ENCODE results near the gene VEZT. TPM values are rescaled to one million over a fixed set of nuclear protein-coding genes. Genes with fewer than 3 reads are reported as not detected.

Gene VEZT
- total and polyA plus RNA-seq, 8 donors, result 14.9 to 44.5 (median 30.0) TPM

GRCh38 chr12:95258803-95259202 is 41.2 kb downstream of the VEZT start:
- H3K27ac ChIP-seq, result no peak overlapping the region
- peaks cover 0 to 10% (median 5%) of the 10 kb centered on the region in 3 donors for H3K4me1 ChIP-seq
- no peak for FAIRE-seq
- WGBS, 2 donors, result 79 to 90% methylated on average over 2 of the region's 2 CpGs
- no peak overlapping the region for H3K4me3 ChIP-seq
- DNase-seq, result no peak
- no peaks in the 10 kb centered on the region for H3K9me3 ChIP-seq
- TF ChIP-seq, protein P1, sequence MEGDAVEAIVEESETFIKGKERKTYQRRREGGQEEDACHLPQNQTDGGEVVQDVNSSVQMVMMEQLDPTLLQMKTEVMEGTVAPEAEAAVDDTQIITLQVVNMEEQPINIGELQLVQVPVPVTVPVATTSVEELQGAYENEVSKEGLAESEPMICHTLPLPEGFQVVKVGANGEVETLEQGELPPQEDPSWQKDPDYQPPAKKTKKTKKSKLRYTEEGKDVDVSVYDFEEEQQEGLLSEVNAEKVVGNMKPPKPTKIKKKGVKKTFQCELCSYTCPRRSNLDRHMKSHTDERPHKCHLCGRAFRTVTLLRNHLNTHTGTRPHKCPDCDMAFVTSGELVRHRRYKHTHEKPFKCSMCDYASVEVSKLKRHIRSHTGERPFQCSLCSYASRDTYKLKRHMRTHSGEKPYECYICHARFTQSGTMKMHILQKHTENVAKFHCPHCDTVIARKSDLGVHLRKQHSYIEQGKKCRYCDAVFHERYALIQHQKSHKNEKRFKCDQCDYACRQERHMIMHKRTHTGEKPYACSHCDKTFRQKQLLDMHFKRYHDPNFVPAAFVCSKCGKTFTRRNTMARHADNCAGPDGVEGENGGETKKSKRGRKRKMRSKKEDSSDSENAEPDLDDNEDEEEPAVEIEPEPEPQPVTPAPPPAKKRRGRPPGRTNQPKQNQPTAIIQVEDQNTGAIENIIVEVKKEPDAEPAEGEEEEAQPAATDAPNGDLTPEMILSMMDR (IDR thresholded peaks at IDR 0.05), result no peak
- H3K36me3 ChIP-seq, result peaks cover 0 to 38% (median 21%) of the 10 kb centered on the region in 3 donors
- intact Hi-C loops (cut with DNase I), result no loop called here
- H3K27me3 ChIP-seq, result no peaks in the 10 kb centered on the region
- no peak for ATAC-seq

- Histone ChIP-seq H3K27me3 (no peaks in the 10 kb centered on the region), H3K9me3 (no peaks in the 10 kb centered on the region), H3K27ac (no peak overlapping the region), H3K4me3 (no peak overlapping the region), H3K36me3 (peaks cover 0 to 35% (median 20%) of the 10 kb centered on the region in 3 donors), H3K4me1 (peaks cover 0 to 10% (median 5%) of the 10 kb centered on the region in 3 donors)
- WGBS, 2 donors, result 11 to 13% methylated on average over 1 of the region's 1 CpG
- FAIRE-seq (no peak), ATAC-seq (peak; percentile 63 to 83 (median 80)), DNase-seq (no peak)
- TF ChIP-seq, protein P1 (IDR thresholded peaks at IDR 0.05), result no peak
- intact Hi-C loops (cut with DNase I), result no loop called here
These were observed 41.8 kb downstream of the VEZT start for GRCh38 chr12:95259368-95259767.

DNA sequence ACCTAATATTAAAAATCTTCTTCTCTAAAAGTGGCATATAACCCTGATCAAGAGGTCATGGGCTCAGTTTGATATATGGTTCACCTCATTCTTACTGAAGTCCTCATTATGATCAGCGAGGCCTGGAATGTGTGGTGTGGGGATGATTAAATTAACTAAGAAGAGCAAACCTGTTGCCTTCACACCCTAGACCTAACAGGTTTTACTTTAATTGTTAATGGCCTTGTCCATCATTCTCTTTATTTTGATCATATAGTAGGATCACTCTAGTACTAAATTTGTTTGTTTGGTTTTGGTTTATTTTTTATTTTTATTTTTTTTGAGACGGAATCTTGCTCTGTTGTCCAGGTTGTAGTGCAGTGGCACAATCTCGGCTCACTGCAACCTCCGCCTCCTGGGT is 43.5 kb downstream of the VEZT start:
- Histone ChIP-seq H3K4me3 (no peak overlapping the region), H3K36me3 (peaks cover 0 to 23% (median 10%) of the 10 kb centered on the region in 3 donors), H3K9me3 (no peaks in the 10 kb centered on the region), H3K27ac (no peak overlapping the region), H3K4me1 (peaks cover 0 to 10% (median 5%) of the 10 kb centered on the region in 3 donors), H3K27me3 (no peaks in the 10 kb centered on the region)
- TF ChIP-seq, protein P1 (IDR thresholded peaks at IDR 0.05), result no peak
- 95 to 98% methylated on average over 4 of the region's 4 CpGs for WGBS, 2 donors
- no peak for ATAC-seq
- no peak for DNase-seq
- intact Hi-C loops (cut with DNase I), result no loop called here
- no peak for FAIRE-seq

DNA sequence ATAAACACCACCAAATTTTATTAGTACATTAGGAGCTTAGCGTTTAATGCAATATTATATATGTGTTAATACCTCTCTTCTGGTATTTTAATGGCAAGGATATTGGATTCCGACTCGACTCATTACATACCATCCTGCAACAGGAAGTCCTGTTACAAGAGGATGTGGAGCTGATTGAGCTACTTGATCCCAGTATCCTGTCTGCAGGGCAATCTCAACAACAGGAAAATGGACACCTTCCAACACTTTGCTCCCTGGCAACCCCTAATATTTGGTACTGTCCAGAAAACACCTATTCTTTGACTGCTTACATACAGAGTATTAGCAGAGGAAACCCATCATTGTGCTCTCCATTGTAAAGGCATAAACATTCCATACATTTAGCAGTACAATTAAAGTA is 45.2 kb downstream of the VEZT start:
- H3K27me3 ChIP-seq, result no peaks in the 10 kb centered on the region
- 83% methylated on average over 3 of the region's 3 CpGs for WGBS, 2 donors
- FAIRE-seq (no peak), DNase-seq (no peak), ATAC-seq (no peak)
- intact Hi-C loops (cut with DNase I), result no loop called here
- TF ChIP-seq, protein P1 (IDR thresholded peaks at IDR 0.05), result no peak
- no peak overlapping the region for H3K4me3 ChIP-seq
- peaks cover 0 to 10% (median 5%) of the 10 kb centered on the region in 3 donors for H3K4me1 ChIP-seq
- H3K36me3 ChIP-seq, result peaks cover 0 to 26% (median 4%) of the 10 kb centered on the region in 3 donors
- H3K27ac ChIP-seq, result no peak overlapping the region
- H3K9me3 ChIP-seq, result no peaks in the 10 kb centered on the region

GRCh38 chr12:95265765-95266164 is 48.2 kb downstream of the VEZT start:
- no peaks in the 10 kb centered on the region for H3K4me1 ChIP-seq
- H3K27ac ChIP-seq, result no peak overlapping the region
- no peaks in the 10 kb centered on the region for H3K9me3 ChIP-seq
- intact Hi-C loops (cut with DNase I), result no loop called here
- TF ChIP-seq, protein P1 (IDR thresholded peaks at IDR 0.05), result no peak
- H3K4me3 ChIP-seq, result no peak overlapping the region
- ATAC-seq (no peak), FAIRE-seq (no peak), DNase-seq (no peak)
- peaks cover 0 to 34% (median 4%) of the 10 kb centered on the region in 3 donors for H3K36me3 ChIP-seq
- no peaks in the 10 kb centered on the region for H3K27me3 ChIP-seq
- 95 to 97% methylated on average over 2 of the region's 2 CpGs for WGBS, 2 donors
